Neural crest cell (in vitro differentiated cells): ENCODE measurements around the gene NSD2. TPM values are rescaled to one million over a fixed set of nuclear protein-coding genes. Genes with fewer than 3 reads are reported as not detected.

ENCODE experiments used
- DNase-seq: peaks from one replicate; pipeline ENCODE4 v3.0.0; 2021; ENCODE audit warnings: low read depth, mixed read lengths, low spot score
- H3K27ac Mint-ChIP-seq: one replicate; pipeline ENCODE4 v1.8.0; 2021; ENCODE audit warnings: mild to moderate bottlenecking, mixed read lengths; ENCODE audit not compliant: unreplicated experiment
- H3K27me3 Mint-ChIP-seq: 2 replicates; pipeline ENCODE4 v1.8.0; 2021; ENCODE audit warnings: low read depth, mild to moderate bottlenecking, mixed read lengths
- H3K36me3 Mint-ChIP-seq: 2 replicates; pipeline ENCODE4 v1.8.0; 2021; ENCODE audit warnings: low read depth, mild to moderate bottlenecking, mixed read lengths
- H3K4me1 Mint-ChIP-seq: 2 replicates; pipeline ENCODE4 v1.8.0; 2021; ENCODE audit warnings: mixed read lengths
- H3K4me3 Mint-ChIP-seq: one replicate; pipeline ENCODE4 v1.8.0; 2021; ENCODE audit warnings: mild to moderate bottlenecking, mixed read lengths
- H3K9me3 Mint-ChIP-seq: 2 replicates; pipeline ENCODE4 v1.8.0; 2021; ENCODE audit warnings: mixed read lengths
- total RNA-seq: library from RNA; stranded (reverse); gene quantifications from 2 replicates; pipeline ENCODE4 v1.2.1, GENCODE V29; 2021
- TF ChIP-seq, protein P1 (sequence below): fragments of 200-600 bp; sonication (generic); conservative IDR thresholded peaks from 2 replicates; pipeline ENCODE4 v1.5.0; 2021; ENCODE audit warnings: antibody characterized with exemption, mild to moderate bottlenecking

The NSD2 gene
- total RNA-seq, 1 donor from 2014 or later, result 274 TPM

DNA sequence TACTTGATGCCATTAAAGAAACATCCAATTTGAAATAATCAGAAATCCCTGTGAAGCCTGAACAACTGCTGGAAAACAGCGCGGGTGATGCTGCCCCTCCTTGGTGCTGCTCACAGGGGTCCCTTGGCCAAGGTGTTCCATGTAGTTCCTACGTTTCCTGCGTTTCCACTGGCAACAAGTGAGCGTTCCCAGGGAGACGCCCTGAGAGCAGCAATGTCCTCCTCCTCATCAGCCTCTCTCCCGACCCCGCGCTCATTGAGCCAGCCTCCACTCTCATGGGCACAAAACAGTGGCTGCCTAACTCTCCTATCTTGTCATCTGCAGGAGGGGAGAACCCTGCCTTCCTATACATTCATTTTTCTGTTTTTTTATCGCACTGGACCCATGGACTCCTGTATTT is 34.1 kb upstream of the NSD2 start:
- no peaks in the 10 kb centered on the region for H3K27me3 Mint-ChIP-seq
- DNase-seq, result no peak
- H3K4me3 Mint-ChIP-seq, result no peak overlapping the region
- TF ChIP-seq, protein P1, sequence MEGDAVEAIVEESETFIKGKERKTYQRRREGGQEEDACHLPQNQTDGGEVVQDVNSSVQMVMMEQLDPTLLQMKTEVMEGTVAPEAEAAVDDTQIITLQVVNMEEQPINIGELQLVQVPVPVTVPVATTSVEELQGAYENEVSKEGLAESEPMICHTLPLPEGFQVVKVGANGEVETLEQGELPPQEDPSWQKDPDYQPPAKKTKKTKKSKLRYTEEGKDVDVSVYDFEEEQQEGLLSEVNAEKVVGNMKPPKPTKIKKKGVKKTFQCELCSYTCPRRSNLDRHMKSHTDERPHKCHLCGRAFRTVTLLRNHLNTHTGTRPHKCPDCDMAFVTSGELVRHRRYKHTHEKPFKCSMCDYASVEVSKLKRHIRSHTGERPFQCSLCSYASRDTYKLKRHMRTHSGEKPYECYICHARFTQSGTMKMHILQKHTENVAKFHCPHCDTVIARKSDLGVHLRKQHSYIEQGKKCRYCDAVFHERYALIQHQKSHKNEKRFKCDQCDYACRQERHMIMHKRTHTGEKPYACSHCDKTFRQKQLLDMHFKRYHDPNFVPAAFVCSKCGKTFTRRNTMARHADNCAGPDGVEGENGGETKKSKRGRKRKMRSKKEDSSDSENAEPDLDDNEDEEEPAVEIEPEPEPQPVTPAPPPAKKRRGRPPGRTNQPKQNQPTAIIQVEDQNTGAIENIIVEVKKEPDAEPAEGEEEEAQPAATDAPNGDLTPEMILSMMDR, result no peak
- peaks cover 11% of the 10 kb centered on the region for H3K36me3 Mint-ChIP-seq
- H3K4me1 Mint-ChIP-seq, result no peaks in the 10 kb centered on the region
- H3K27ac Mint-ChIP-seq, result no peak overlapping the region
- no peaks in the 10 kb centered on the region for H3K9me3 Mint-ChIP-seq

DNA sequence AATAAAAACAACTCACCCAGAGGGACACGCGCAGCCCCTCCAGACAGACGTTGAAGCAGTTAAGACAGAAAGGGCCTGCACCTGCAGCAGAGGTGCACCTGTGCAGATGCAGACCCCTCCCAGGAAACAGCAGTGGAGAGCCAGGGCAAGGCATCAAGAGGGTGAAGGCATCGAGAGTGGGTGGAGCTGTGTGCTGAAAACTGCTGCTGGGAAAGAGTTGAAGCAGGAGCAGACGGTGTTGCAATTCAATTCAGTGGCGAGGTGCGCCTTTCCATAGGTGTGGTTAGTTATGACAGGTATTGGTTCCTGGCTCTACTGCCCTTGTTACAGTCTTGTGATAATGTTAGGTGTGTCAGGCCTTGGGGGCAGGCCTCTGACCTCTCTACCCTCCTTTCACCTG is 31.9 kb upstream of the NSD2 start:
- Mint-ChIP-seq H3K27ac (no peak overlapping the region), H3K9me3 (no peaks in the 10 kb centered on the region), H3K4me1 (no peaks in the 10 kb centered on the region), H3K27me3 (no peaks in the 10 kb centered on the region), H3K36me3 (peaks cover 10% of the 10 kb centered on the region), H3K4me3 (no peak overlapping the region)
- no peak for DNase-seq
- TF ChIP-seq, protein P1, result no peak

DNA sequence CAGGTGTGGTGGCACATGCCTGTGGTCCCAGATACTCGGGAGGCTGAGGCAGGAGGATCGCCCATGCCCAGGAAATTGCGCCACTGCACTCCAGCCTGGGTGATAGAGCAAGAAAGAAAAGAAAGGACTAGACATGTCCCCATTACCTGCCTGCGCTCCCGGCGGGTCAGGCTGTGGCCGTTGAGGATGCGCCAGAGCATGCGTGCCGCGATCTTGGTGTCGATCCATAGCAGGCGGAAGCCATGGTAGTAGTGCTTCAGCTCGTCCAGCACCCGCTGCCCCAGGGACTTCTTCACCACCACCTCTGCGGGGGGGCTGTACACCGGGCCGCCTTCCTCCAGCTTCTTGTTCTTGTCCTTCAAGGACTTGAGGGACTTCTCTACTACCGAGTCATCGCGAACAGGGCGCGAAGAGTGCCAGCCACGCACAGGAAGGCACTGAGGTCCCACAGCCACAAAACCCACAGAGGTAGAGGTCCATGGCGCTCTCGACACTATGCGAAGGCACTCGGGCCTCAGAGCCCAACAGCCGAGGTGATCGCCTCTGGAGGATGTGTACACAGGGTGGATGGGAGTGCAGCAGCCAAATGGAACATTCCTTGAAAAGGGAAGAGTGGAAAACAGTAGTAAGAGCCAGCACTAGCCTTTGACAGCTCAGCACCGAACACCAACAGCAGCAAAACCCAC is 29.8 kb upstream of the NSD2 start:
- no peaks in the 10 kb centered on the region for H3K9me3 Mint-ChIP-seq

DNA sequence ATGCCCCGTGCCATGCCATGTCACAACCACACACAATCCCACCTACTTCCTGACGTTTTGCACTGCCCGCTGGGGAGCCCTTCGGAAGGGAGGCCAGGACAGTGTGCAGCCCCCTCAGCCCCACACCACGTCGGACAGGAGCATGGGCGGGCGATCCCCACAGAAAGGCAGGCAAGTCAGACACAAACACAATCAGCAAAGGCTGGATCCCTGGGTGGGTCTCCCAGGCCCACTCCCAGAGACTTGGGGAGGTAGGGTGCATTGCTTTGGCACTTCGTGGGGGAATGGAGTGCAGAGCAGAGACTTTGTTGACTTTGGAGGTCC is 29.3 kb upstream of the NSD2 start:
- no peak for DNase-seq
- H3K27ac Mint-ChIP-seq, result no peak overlapping the region
- no peaks in the 10 kb centered on the region for H3K9me3 Mint-ChIP-seq
- H3K4me3 Mint-ChIP-seq, result no peak overlapping the region
- H3K36me3 Mint-ChIP-seq, result peaks cover 7% of the 10 kb centered on the region
- H3K27me3 Mint-ChIP-seq, result no peaks in the 10 kb centered on the region
- TF ChIP-seq, protein P1, result no peak
- no peaks in the 10 kb centered on the region for H3K4me1 Mint-ChIP-seq

More for the DNA sequence above, 29.8 kb upstream of the NSD2 start:
- H3K4me1 Mint-ChIP-seq, result no peaks in the 10 kb centered on the region
- H3K27ac Mint-ChIP-seq, result no peak overlapping the region
- no peaks in the 10 kb centered on the region for H3K27me3 Mint-ChIP-seq
- H3K4me3 Mint-ChIP-seq, result no peak overlapping the region
- TF ChIP-seq, protein P1, result no peak
- peaks cover 7% of the 10 kb centered on the region for H3K36me3 Mint-ChIP-seq
- no peak for DNase-seq

DNA sequence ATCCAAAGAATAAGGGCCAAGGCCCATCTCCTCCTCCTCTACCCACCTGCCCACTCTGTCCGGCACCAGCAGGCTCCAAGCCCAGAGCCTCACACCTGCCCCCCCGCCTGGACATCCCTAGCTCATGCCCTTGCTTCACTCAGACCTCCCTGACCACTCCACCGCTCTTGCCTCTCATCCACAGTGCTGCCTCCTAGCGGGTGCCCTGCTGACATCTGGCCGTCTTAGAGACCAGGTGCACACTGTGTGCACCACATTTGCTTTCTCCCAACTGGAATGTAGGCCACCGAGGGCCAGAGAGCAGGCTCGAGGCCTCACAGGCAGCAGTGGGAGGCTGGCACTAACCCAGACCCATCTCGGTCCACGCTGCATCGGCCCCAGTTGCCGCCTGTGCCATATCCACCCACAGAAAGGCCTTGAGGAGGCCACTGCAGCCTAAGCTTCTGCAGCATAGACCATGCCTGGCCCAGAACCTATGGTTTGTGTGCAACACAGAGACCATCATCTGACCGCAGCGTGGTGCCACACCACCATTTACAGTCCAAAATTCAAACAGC is 28.8 kb upstream of the NSD2 start:
- no peak for DNase-seq
- Mint-ChIP-seq H3K4me3 (no peak overlapping the region), H3K27me3 (no peaks in the 10 kb centered on the region), H3K36me3 (peaks cover 10% of the 10 kb centered on the region), H3K4me1 (no peaks in the 10 kb centered on the region), H3K27ac (peak overlapping the region; percentile 7), H3K9me3 (no peaks in the 10 kb centered on the region)
- TF ChIP-seq, protein P1, result no peak
